Endodermal cell (in vitro differentiated cells): ENCODE measurements around the gene CETP. TPM values are rescaled to one million over a fixed set of nuclear protein-coding genes. Genes with fewer than 3 reads are reported as not detected.

Experiments
- DNase-seq: peaks from one replicate; pipeline ENCODE4 v3.0.0-alpha.2; 2017
- H3K27ac ChIP-seq: 2 replicates; pipeline ENCODE4 v1.5.1; 2013; ENCODE audit warnings: mild to moderate bottlenecking, low read depth, low read length, moderate library complexity
- H3K27me3 ChIP-seq: 2 replicates; pipeline ENCODE4 v1.6.1; 2013; ENCODE audit warnings: mild to moderate bottlenecking, low read length, moderate library complexity; ENCODE audit not compliant: insufficient read depth, control insufficient read depth, poor library complexity, severe bottlenecking
- H3K36me3 ChIP-seq: 2 replicates; pipeline ENCODE4 v1.7.0; 2013; ENCODE audit warnings: mild to moderate bottlenecking, low read length, moderate library complexity; ENCODE audit not compliant: control insufficient read depth, insufficient read depth
- H3K4me1 ChIP-seq: one replicate; pipeline ENCODE4 v1.7.0; 2013; ENCODE audit warnings: low read length; ENCODE audit not compliant: control insufficient read depth, insufficient read depth
- H3K4me3 ChIP-seq: 2 replicates; pipeline ENCODE4 v1.5.1; 2013; ENCODE audit warnings: mild to moderate bottlenecking, low read length, moderate library complexity
- H3K9ac ChIP-seq: 2 replicates; pipeline ENCODE4 v1.6.1; 2013; ENCODE audit warnings: mild to moderate bottlenecking, low read length, moderate library complexity; ENCODE audit not compliant: poor library complexity, severe bottlenecking; ENCODE audit errors: extremely low read depth
- H3K9me3 ChIP-seq: 2 replicates; pipeline ENCODE4 v1.6.1; 2013; ENCODE audit warnings: mild to moderate bottlenecking, low read length, moderate library complexity; ENCODE audit not compliant: control insufficient read depth
- H3K27ac Mint-ChIP-seq: 2 replicates; pipeline ENCODE4 v1.8.0; 2020; ENCODE audit warnings: mixed read lengths
- H3K27me3 Mint-ChIP-seq: 2 replicates; pipeline ENCODE4 v1.8.0; 2021; ENCODE audit warnings: mild to moderate bottlenecking, mixed read lengths; ENCODE audit not compliant: insufficient read depth
- H3K36me3 Mint-ChIP-seq: 2 replicates; pipeline ENCODE4 v1.8.0; 2020; ENCODE audit warnings: low read depth, mixed read lengths
- H3K4me1 Mint-ChIP-seq: 2 replicates; pipeline ENCODE4 v1.8.0; 2020; ENCODE audit warnings: mixed read lengths
- H3K4me3 Mint-ChIP-seq: 2 replicates; pipeline ENCODE4 v1.8.0; 2020; ENCODE audit warnings: mild to moderate bottlenecking, moderate library complexity, mixed read lengths
- H3K9me3 Mint-ChIP-seq: 2 replicates; pipeline ENCODE4 v1.8.0; 2020; ENCODE audit warnings: mild to moderate bottlenecking, mixed read lengths
- CTCF ChIP-seq: fragments of 200-600 bp; sonication (generic); conservative IDR thresholded peaks from 2 replicates; pipeline ENCODE4 v1.5.0; 2021; ENCODE audit warnings: antibody characterized with exemption, mild to moderate bottlenecking
- WGBS, 2 experiments: methylation state at CpG; one replicate each; pipeline versions ENCODE4 v1.1.5 to v1.1.7; 2013; ENCODE audit warnings: missing lambda C conversion rate in 2 of 2, mixed read lengths in 1 of 2; ENCODE audit not compliant: insufficient coverage in 1 of 2, insufficient read length in 1 of 2; 5-methylcytosine and 5-hydroxymethylcytosine counted together
- total RNA-seq, 2 donors: library from RNA; stranded (reverse); fragmentation: NEBNext Ultra II Directional in 1 of 2; extraction: Animal tissue kit (Norgen Biotek cat#: 25700) in 1 of 2; gene quantifications; 2 replicates in 1 of 2; 3 replicates in 1 of 2; pipeline ENCODE4 v1.2.1, GENCODE V29; 2021

Gene CETP
- total RNA-seq, 2 donors from 2014 or later, result not detected

- H3K4me1 Mint-ChIP-seq, result no peaks in the 10 kb centered on the region
- no peak for TF ChIP-seq CTCF
- Histone ChIP-seq H3K9ac (no peak overlapping the region), H3K36me3 (no peaks in the 10 kb centered on the region), H3K27ac (no peak overlapping the region), H3K27me3 (no peaks in the 10 kb centered on the region), H3K4me3 (no peak overlapping the region), H3K9me3 (no peaks in the 10 kb centered on the region), H3K4me1 (no peaks in the 10 kb centered on the region)
- peaks cover 17% of the 10 kb centered on the region for H3K27me3 Mint-ChIP-seq
- peaks cover 7% of the 10 kb centered on the region for H3K9me3 Mint-ChIP-seq
- H3K27ac Mint-ChIP-seq, result no peak overlapping the region
- H3K36me3 Mint-ChIP-seq, result no peaks in the 10 kb centered on the region
- WGBS, 2 experiments, result 86 to 96% methylated on average over 4 to 9 of the region's 9 CpGs
- no peak for DNase-seq
- no peak overlapping the region for H3K4me3 Mint-ChIP-seq
These were observed 13.0 kb downstream of the CETP start for GRCh38 chr16:56974549-56975300.

GRCh38 chr16:56975714-56976113 lies 14.0 kb downstream of the CETP start:
- WGBS, 2 experiments, result 93 to 94% methylated on average over 10 of the region's 10 CpGs
- H3K27me3 ChIP-seq, result no peaks in the 10 kb centered on the region

GRCh38 chr16:56977216-56977615 lies 15.5 kb downstream of the CETP start:
- Histone ChIP-seq H3K4me1 (no peaks in the 10 kb centered on the region), H3K4me3 (no peak overlapping the region), H3K36me3 (no peaks in the 10 kb centered on the region), H3K9ac (no peak overlapping the region), H3K27me3 (no peaks in the 10 kb centered on the region), H3K9me3 (no peaks in the 10 kb centered on the region), H3K27ac (no peak overlapping the region)
- DNase-seq, result no peak
- Mint-ChIP-seq H3K4me1 (no peaks in the 10 kb centered on the region), H3K4me3 (no peak overlapping the region), H3K9me3 (peaks cover 7% of the 10 kb centered on the region), H3K27me3 (peaks cover 12% of the 10 kb centered on the region), H3K36me3 (no peaks in the 10 kb centered on the region), H3K27ac (no peak overlapping the region)
- 84 to 100% methylated on average over 3 to 6 of the region's 6 CpGs for WGBS, 2 experiments
- TF ChIP-seq CTCF, result no peak

More at GRCh38 chr16:56975714-56976113, 14.0 kb downstream of the CETP start:
- Histone ChIP-seq H3K4me1 (no peaks in the 10 kb centered on the region), H3K36me3 (no peaks in the 10 kb centered on the region), H3K4me3 (no peak overlapping the region), H3K27ac (no peak overlapping the region), H3K9me3 (no peaks in the 10 kb centered on the region), H3K9ac (no peak overlapping the region)
- no peaks in the 10 kb centered on the region for H3K36me3 Mint-ChIP-seq
- peaks cover 17% of the 10 kb centered on the region for H3K27me3 Mint-ChIP-seq
- no peaks in the 10 kb centered on the region for H3K4me1 Mint-ChIP-seq
- H3K27ac Mint-ChIP-seq, result no peak overlapping the region
- H3K9me3 Mint-ChIP-seq, result peaks cover 7% of the 10 kb centered on the region
- TF ChIP-seq CTCF, result no peak
- H3K4me3 Mint-ChIP-seq, result no peak overlapping the region
- DNase-seq, result no peak
